Lower leg skin (tissue), 3 donors: Measurements from ENCODE around the gene OR56A3.

Source experiments
- CTCF ChIP-seq, 3 donors: fragments of 450-650 bp; IDR thresholded peaks; one replicate each; pipeline ENCODE4 v1.5.1; 2016; ENCODE audit warnings: antibody characterized with exemption in 3 of 3, mild to moderate bottlenecking in 3 of 3, moderate library complexity in 2 of 3
- POLR2A ChIP-seq, 2 donors: fragments of 450-650 bp; IDR thresholded peaks; one replicate each; pipeline ENCODE4 v1.6.1; 2016 to 2017; ENCODE audit warnings: antibody characterized with exemption in 2 of 2, mild to moderate bottlenecking in 1 of 2, moderate library complexity in 1 of 2

GRCh38 chr11:5983443-5983842, 41.4 kb downstream of the OR56A3 start:
- TF ChIP-seq CTCF (IDR thresholded peaks at IDR 0.05) (no peak), POLR2A (IDR thresholded peaks at IDR 0.05) (no peak)
